ENCODE measurements around the gene AHRR. TPM values are rescaled to one million over a fixed set of nuclear protein-coding genes. Genes with fewer than 3 reads are reported as not detected.
A peak's percentile ranks its signal among the peaks of the same experiment; 100 is the strongest.

AHRR gene
- total and polyA plus RNA-seq, 9 of the 15 experiments (the other 6 are each of a cell fraction or from before 2014, with no cell fraction given): 0.06 to 1.6 (median 0.75) TPM; not detected in 1

GRCh38 chr5:354581-355378 is 33.3 kb downstream of the AHRR start:
- Histone ChIP-seq H3K4me3 (no peak overlapping the region), H3K9me1 (ENCODE audit: control insufficient read depth, insufficient read depth, low read length) (no peaks in the 10 kb centered on the region), H3K4me1 (replicated peaks in 1 of 2; ENCODE audit: control insufficient read depth in 2 of 2, insufficient read depth in 2 of 2, low read length in 2 of 2) (peaks cover 0 to 6% of the 10 kb centered on the region in 2 experiments; a peak in 1 of 5 replicates), H3K9ac (ENCODE audit: insufficient read depth in 1 of 2, low read depth in 2 of 2, low read length in 2 of 2) (no peak overlapping the region), H3K79me2 (ENCODE audit: control insufficient read depth, insufficient read depth, low read length) (no peaks in the 10 kb centered on the region), H3K27me3 (ENCODE audit: control insufficient read depth in 2 of 2, insufficient read depth in 2 of 2, low read length in 2 of 2) (peaks cover 19 to 49% of the 10 kb centered on the region in 2 experiments; a peak in 4 of 5 replicates), H3K36me3 (ENCODE audit: control insufficient read depth, insufficient read depth, low read length) (no peaks in the 10 kb centered on the region), H3K4me2 (ENCODE audit: insufficient read depth, low read length) (no peak overlapping the region), H3K27ac (ENCODE audit: extremely low read depth, low read depth, low read length) (no peak overlapping the region), H3K9me3 (replicated peaks; ENCODE audit: control insufficient read depth, insufficient read depth, low read depth, low read length) (no peaks in the 10 kb centered on the region), H4K20me1 (replicated peaks; ENCODE audit: control insufficient read depth, insufficient read depth, low read length) (peaks cover 8% of the 10 kb centered on the region), H2AFZ (ENCODE audit: low read depth, low read length) (no peak overlapping the region)
- TF ChIP-seq YBX1 (IDR thresholded peaks at IDR 0.05) (no peak), POU5F1 (IDR thresholded peaks at IDR 0.05; ENCODE audit: borderline replicate concordance, low read depth, low read length, partially characterized antibody) (no peak), RBFOX2 (IDR thresholded peaks at IDR 0.05; ENCODE audit: low read depth, low read length) (no peak)
- intact Hi-C loops (cut with micrococcal nuclease): no loop called here
- FAIRE-seq (no peak), ATAC-seq (no peak), DNase-seq (ENCODE audit: extremely low read depth in 1 of 4, low spot score in 3 of 4) (no peak)
- POLR2A ChIA-PET: interaction anchor here (0.6 to 2.9 kb wide), 6 partner anchors 8 to 49 kb away, joined by 3 to 14 read pairs (median 3); no protein-coding TSS in a partner anchor
- WGBS (ENCODE audit: insufficient coverage, low coverage, missing lambda C conversion rate): 14% methylated on average over 23 of the region's 23 CpGs
- in situ Hi-C loops (cut with MboI): no loop called here
- CTCF ChIA-PET (ENCODE audit: low intra/inter-chr PET ratio): no interaction called here
- no TSS peak for BruUV-seq (replicated peaks)

GRCh38 chr5:355379-355935 is 33.9 kb downstream of the AHRR start:
- BruUV-seq (replicated peaks): no TSS peak
- H3K27me3 ChIP-seq (ENCODE audit: control insufficient read depth in 2 of 2, insufficient read depth in 2 of 2, low read length in 2 of 2): peaks cover 13 to 44% of the 10 kb centered on the region in 2 experiments; a peak in 4 of 5 replicates
- H3K27ac ChIP-seq (ENCODE audit: extremely low read depth, low read depth, low read length): no peak overlapping the region
- in situ Hi-C loops (cut with MboI): no loop called here
- intact Hi-C loops (cut with micrococcal nuclease): no loop called here
- CTCF ChIA-PET (ENCODE audit: low intra/inter-chr PET ratio): no interaction called here
- DNase-seq (ENCODE audit: extremely low read depth in 1 of 4, low spot score in 3 of 4) (no peak), FAIRE-seq (no peak), ATAC-seq (peak; percentile 42)
- H3K36me3 ChIP-seq (ENCODE audit: control insufficient read depth, insufficient read depth, low read length): no peaks in the 10 kb centered on the region
- POLR2A ChIA-PET: interaction anchor here (0.6 to 2.9 kb wide), 6 partner anchors 7 to 263 kb away, joined by 3 to 14 read pairs (median 3); no protein-coding TSS in a partner anchor
- peaks cover 4% of the 10 kb centered on the region for H4K20me1 ChIP-seq (replicated peaks; ENCODE audit: control insufficient read depth, insufficient read depth, low read length)
- 17% methylated on average over 19 of the region's 19 CpGs for WGBS (ENCODE audit: insufficient coverage, low coverage, missing lambda C conversion rate)
- H3K4me3 ChIP-seq: no peak overlapping the region
- H3K4me1 ChIP-seq (replicated peaks in 1 of 2; ENCODE audit: control insufficient read depth in 2 of 2, insufficient read depth in 2 of 2, low read length in 2 of 2): peaks cover 0 to 6% of the 10 kb centered on the region in 2 experiments; a peak in 1 of 5 replicates
- no peaks in the 10 kb centered on the region for H3K9me1 ChIP-seq (ENCODE audit: control insufficient read depth, insufficient read depth, low read length)
- H2AFZ ChIP-seq (ENCODE audit: low read depth, low read length): no peak overlapping the region
- no peaks in the 10 kb centered on the region for H3K9me3 ChIP-seq (replicated peaks; ENCODE audit: control insufficient read depth, insufficient read depth, low read depth, low read length)
- TF ChIP-seq ATF3 (IDR thresholded peaks at IDR 0.05) (no peak), ATF3 (CRISPR knock-in tag; conservative IDR thresholded peaks at IDR 0.05) (no peak), PCBP2 (IDR thresholded peaks at IDR 0.05; ENCODE audit: low read depth, low read length, poor library complexity, severe bottlenecking) (no peak), KAT8 (IDR thresholded peaks at IDR 0.05; ENCODE audit: low read depth) (no peak), FOXP4 (CRISPR knock-in tag; IDR thresholded peaks at IDR 0.05; ENCODE audit: borderline replicate concordance) (no peak), U2AF1 (optimal IDR thresholded peaks at IDR 0.05; ENCODE audit: low read depth, low read length) (no peak)
- no peak overlapping the region for H3K4me2 ChIP-seq (ENCODE audit: insufficient read depth, low read length)
- H3K9ac ChIP-seq (ENCODE audit: insufficient read depth in 1 of 2, low read depth in 2 of 2, low read length in 2 of 2): peak overlapping the region in 1 of 2 experiments; percentile 49; a peak in 1 of 4 replicates
- H3K79me2 ChIP-seq (ENCODE audit: control insufficient read depth, insufficient read depth, low read length): no peaks in the 10 kb centered on the region
